ENCODE results near the gene BAG3. TPM values are rescaled to one million over a fixed set of nuclear protein-coding genes. Genes with fewer than 3 reads are reported as not detected.
"Not testable (repeated sequence)": the region's sequence is repeated elsewhere in the genome, so short reads cannot be mapped to it uniquely, and the experiment has no call there.

The BAG3 gene
- 24.6 and 25.5 TPM in 2 replicates for total RNA-seq

DNA sequence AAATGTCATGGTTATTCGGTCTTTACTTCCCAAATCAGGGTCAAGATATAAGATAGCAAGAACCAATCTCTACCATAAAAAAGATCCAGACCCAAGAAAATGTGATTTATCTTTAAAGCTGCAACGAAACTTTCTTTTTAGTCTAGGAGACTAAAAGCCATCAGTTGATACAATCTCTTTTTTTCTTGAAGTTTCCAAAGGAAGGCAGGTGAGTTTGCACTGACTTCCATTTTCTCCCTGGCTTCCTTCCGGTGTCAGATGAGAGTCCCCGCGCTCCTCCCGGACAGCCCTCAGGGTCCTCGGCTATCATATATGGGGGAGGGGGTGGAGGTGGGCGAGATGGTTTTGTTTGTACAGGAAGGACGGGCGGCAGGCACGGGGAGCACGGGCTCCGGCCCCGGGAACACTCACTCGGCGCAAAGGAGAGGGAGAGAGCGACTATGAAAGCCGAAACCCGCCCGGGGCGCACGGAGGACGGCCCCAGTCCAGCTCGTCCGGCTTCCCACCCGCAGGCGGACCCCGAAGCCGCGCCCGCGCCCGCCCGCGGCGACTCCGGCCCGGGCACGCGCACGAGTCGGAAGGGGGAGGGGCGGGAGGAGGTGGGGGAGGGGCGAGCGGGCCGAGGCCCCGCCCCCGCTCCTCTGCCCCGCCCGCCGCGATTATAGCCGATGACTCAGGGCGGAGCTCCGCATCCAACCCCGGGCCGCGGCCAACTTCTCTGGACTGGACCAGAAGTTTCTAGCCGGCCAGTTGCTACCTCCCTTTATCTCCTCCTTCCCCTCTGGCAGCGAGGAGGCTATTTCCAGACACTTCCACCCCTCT lies at the start of gene BAG3:
BAG3 (plus strand) TSS at position 689 of the 822 bp plus-strand sequence. CDS start 296 bp downstream, outside the sequence.
- intact Hi-C loops (cut with micrococcal nuclease) = loop anchor here (1.0 to 2.0 kb wide), 6 partner anchors 344 to 896 kb away; partner anchors contain the start of genes CACUL1, DENND10, NANOS1 and SFXN4

DNA sequence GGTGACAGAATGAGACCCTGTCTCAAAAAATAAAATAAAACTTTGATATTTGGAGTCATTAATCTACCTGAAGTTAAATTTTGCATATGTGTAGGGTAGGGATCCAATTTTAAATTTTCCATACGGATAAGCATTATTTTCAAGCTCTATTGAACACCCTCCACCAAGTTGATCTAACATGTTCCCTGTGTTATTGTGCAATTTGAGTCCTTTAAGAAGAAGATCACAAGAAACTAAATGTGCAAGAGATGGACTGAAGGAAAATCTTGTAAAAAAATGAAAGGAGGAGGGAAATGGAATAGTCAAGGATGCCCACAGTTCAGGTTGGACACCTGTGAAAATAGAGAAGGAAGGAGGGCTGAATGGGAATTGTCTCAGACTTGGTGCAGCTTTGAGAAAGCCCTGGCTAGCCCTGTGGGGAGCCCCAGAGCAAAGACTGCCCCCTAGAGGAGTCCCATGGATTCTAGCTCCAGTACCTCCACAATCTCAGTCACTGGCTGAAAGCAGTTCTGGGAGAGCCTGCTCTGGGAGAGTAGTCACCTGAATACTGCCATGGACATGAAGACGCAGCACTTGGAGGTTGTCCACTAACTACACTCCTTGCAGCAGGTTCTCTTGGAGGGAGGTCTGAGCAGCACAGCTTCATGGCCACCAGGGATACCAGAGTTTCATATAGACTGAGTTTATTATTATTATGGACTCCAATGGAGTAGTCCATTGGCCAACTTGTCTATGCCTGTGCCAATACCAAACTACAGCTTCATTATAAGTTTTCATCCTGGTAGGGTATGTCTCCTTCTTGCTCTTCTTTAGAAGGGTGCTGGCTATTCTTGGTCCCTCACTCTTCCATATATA lies 48.7 kb upstream of the BAG3 start:
- intact Hi-C loops (cut with micrococcal nuclease) = loop anchor here (2.0 kb wide), 1 partner anchor 404 kb away; no protein-coding TSS in a partner anchor

DNA sequence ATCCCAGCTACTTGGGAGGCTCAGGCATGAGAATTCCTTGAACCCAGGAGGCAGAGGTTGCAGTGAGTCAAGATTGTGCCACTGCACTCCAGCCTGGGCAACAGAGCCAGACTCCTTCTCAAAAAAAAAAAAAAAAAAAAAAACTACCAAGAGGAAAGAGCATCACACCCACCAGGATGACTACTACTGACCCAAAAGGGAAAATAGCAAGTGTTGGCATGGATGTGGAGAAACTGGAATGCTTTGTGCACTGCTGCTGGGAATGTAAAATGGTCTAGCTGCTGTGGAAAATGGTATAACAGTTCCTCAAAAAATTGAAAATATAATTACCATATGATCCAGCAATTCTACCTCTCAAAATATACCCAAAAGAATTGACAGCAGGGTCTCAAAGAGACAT lies 46.7 kb upstream of the BAG3 start:
- intact Hi-C loops (cut with micrococcal nuclease) = no loop called here

DNA sequence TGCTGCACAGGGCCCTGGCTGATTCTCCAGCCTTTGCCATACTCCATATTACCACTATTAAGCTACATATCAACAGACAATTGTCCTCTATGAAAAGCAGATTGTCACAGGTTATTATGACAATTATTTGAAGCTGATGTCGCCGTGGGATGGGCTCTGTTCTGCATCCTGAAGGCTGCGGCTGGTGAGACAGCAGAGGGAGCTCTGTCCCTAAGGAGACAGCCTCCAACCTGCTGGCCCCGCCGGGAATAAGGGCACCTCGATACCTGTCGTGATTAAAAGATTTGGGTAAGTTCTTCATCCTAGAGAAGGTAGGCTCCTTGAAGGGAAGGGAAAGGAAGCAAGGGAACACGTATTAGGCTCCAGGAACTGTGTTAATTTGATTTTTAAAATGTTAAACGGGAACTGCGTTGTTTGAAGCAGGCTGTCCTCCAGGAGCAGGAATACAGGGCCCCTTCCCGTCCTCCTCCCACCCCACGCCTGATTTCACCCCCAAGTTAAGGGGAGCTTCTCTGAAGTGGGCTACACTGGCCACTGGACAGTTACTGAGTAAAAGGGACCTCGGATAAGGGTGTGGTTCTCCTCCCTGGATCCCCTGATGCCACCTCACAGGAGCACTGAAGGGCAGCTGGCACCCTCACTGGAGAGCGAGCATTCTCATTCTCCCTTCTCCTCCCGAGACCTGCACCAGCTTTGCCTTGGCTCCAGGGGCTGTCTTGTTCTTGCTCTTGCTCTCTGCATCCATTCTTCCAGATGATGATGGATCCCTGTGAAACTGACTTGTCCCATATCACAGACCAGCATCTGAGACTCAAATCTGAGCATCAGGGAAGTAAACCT lies 42.6 kb upstream of the BAG3 start:
- intact Hi-C loops (cut with micrococcal nuclease) = loop anchor here (1.0 kb wide), 1 partner anchor 251 kb away; no protein-coding TSS in a partner anchor

DNA sequence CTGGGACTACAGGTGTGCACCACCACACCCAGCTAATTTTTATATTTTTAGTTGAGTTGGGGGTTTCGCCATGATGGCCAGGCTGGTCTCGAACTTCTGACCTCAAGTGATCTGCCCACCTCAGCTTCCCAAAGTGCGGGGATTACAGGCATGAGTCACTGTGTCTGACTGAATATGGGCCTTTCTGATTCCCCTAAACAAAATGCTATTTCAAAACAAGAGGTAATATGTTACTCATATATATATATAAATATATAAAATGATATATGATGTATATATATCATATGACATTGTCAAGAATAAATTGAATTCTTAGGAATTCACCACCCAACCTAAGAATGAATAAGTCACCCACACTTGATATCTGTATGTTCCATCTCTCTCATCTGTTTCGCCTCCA lies 41.7 kb upstream of the BAG3 start:
- intact Hi-C loops (cut with micrococcal nuclease) = no loop called here

DNA sequence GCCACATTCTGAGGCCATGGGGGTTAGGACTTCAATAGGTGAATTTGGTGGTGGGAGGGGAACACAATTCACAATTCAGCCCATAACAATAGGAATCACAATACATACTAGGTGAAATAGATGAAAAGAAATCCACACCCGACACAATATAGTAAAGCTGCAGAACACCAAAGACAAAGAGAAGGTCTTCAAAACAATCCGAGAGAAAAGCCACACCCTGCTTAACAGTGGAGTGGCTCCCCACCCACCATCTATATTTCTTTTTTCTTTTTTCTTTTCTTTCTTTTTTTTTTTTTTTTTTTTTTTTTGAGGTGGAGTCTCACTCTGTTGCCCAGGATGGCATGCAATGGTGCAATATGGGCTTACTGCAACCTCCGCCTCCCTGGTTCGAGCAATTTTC lies 39.7 kb upstream of the BAG3 start:
- intact Hi-C loops (cut with micrococcal nuclease) = no loop called here

DNA sequence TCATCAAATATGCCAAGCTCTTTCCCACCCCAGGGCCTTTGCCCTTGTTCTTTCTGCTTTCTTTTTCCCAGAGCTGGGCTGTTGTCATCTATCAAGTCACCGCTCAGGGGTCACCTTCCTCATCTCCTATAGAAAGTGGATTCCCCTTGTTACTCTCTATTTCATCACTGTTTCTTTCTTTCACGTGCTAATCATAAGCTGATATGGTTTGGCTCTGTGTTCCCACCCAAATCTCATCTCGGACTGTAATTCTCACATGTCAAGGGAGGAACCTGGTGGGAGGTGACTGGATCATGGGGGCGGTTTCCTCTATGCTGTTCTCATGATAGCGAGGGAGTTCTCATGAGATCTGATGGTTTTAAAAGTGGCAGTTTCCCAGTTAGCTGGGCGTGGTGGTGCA lies 37.4 kb upstream of the BAG3 start:
- intact Hi-C loops (cut with micrococcal nuclease) = no loop called here

DNA sequence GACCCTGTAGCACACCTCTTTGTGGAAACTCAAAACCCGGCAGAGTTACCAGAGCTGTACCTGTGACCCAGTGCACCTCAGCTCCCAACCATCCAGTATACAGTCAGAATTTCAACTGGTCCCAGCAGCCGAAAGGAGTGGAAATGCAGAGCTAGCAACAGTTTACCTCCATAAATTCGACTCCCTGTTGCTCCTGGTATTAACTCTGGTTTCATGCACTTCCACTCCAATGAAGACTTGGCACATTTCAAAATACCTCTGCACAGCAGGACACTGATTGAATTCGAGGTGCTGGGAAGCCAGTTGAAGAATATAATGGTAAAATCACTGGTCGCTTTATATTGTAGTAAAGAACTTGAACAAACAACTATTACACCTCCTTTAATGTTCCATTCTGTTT lies 36.5 kb upstream of the BAG3 start:
- intact Hi-C loops (cut with micrococcal nuclease) = no loop called here

DNA sequence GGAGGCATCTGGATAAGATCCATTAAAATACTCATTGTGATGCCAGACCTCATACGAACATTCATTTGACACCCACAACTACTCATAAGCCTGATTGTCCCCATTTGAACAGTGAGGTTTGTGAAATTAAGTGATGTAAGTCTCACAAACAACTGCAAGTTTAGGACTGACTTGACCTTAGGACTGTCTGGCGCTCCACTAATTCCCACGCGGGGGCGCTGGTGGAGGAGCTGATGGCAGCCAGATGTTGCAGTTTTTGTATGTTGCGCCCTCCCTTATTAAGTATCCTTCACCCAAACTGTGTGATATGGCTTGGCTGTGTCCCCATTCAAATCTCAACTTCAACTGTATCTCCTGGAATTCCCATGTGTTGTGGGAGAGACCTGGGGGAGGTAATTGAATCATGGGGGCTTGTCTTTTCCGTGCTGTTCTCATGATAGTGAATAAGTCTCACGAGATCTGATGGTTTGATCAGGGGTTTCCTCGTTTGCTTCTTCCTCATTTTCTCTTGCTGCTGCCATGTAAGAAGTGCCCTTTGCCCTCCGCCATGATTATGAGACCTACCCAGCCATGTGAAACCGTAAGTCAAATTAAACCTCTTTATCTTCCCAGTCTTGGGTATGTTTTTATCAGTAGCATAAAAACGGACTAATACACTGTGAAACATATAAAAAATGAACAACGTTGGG lies 34.2 kb upstream of the BAG3 start:
- intact Hi-C loops (cut with micrococcal nuclease) = no loop called here

DNA sequence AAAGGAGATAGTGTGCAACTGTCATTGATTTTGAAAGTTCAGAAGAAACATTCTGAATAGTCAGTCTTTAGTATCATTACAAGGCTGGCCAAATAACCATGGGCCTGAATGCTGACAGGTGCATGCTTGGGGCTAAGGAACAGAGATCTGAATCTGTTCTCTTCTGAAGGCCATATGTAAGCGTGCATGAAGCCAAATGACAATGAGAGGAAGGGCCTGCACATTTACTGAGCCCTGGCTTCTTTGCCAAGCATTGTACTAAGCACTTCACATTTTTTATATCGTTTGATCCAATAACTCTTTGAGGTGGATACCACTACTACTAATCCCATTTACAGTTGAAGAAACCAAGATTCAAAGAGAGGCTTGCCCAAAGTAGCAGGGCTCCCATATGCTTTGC lies 32.0 kb upstream of the BAG3 start:
- intact Hi-C loops (cut with micrococcal nuclease) = no loop called here

DNA sequence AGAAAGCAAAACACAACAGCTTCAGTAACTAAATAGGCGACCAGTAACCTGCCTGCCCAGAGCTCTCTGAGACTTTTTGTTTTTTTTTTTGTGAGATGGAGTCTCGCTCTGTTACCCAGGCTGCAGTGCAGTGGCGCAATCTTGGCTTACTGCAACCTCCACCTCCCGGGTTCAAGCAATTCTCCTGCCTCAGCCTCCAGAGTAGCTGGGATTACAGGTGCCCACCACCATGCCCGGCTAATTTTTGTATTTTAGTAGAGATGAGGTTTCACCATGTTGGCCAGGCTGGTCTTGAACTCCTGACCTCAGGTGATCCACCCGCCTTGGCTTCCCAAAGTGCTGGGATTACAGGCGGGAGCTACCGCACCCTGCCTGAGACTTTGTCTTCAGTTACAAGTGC lies 31.4 kb upstream of the BAG3 start:
- intact Hi-C loops (cut with micrococcal nuclease) = not testable (repeated sequence)

DNA sequence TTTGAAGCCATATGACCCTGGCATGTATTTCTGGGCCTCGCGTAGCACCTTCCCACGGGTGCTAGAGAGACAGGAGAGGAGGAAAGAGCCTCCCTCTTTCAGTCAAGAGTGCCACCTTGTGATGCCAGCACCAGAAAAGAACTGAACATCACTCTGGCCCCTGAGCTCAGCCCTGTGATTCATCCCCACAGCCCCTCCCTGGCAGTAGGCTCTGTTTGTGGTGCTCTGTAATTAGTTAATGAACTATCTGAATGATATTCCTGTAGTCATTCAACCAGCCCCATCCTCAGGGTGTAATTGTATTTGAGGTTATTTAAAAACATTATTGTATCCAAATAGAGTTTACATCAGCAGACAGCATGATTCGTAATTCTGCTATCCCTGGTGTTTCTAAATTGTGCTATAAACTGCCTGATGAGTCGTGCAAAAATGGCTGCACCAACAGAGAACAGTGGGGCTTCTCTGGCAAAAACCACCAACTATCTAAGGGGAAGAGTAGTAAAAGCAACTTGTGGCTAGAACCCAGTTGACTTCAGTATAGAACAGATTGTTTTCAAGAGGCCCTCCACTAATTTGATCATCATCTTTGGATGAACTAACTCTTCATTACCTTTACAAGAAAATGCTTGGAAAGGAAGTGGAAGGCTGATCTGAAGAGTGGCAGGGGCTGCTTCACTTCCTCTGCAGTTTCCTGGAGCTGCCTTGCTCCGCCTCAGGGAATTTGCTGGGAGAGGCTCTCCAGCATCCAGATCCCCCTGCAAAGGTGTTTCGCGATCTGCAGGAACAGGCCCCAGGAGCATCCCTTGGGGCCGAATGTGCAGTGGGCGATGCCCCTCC lies 30.7 kb upstream of the BAG3 start:
- intact Hi-C loops (cut with micrococcal nuclease) = no loop called here

DNA sequence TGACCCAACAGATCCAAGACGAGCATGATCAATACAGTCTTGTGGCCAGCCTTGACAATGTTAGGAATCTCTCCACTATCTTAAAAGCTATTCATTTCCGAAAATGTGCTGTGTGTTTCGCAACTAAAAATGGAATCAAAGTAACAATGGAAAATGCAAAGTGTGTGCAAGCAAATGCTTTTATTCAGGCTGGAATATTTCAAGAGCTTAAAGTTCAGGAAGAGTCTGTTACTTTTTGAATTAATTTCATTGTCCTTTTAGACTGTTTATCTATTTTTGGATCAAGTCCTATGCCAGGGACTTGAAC lies 30.1 kb upstream of the BAG3 start:
- intact Hi-C loops (cut with micrococcal nuclease) = no loop called here

DNA sequence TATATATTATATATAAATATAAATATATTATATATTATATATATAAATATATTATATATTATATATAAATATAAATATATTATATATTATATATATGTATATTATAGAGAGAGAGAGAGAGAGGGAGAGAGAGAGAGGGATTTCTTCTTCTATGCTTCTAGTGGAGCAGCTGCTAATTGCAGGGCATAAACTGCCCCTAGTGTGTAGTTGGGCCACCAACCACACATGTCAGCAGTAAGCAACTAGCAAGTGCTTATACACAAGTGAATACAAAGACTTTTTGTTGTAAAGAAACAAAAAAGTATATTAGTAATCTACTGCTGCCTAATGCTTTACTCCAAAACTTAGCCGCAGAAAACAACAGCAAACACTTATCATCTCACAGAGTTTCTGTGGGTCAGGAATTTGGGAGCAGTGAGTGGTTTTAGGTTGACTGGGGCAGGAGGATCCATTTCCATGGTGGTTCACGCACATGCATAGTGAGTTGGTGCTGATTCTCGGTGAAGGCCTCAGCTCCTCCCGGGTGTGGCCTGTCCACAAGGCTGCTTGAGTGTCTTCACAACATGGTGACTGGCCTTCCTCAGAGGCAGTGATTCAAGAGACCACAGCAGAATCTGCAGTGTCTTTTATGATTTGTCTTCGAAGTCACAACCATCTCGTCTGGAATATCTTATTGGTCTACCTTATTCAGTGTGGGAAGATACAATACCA lies 25.5 kb upstream of the BAG3 start:
- intact Hi-C loops (cut with micrococcal nuclease) = no loop called here

DNA sequence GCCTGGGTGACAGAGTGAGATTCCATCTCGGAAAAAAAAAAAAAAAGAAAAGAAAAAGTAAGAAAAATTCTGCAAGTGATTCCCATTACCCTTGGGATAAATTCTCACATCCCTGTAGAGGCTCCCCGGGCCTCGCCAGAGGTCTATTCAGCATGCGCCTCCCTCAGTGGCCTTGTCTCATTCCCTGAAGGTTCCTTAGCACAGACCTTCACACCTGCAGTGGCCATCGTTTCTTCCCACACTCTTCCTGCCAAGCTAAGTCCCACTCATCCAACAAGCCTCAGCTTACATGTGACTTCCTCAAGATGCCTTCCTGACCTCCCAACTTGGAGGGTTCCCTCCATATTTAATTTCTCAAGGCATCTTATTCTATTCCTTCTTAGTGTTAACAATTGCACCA lies 20.9 kb upstream of the BAG3 start:
- intact Hi-C loops (cut with micrococcal nuclease) = no loop called here

DNA sequence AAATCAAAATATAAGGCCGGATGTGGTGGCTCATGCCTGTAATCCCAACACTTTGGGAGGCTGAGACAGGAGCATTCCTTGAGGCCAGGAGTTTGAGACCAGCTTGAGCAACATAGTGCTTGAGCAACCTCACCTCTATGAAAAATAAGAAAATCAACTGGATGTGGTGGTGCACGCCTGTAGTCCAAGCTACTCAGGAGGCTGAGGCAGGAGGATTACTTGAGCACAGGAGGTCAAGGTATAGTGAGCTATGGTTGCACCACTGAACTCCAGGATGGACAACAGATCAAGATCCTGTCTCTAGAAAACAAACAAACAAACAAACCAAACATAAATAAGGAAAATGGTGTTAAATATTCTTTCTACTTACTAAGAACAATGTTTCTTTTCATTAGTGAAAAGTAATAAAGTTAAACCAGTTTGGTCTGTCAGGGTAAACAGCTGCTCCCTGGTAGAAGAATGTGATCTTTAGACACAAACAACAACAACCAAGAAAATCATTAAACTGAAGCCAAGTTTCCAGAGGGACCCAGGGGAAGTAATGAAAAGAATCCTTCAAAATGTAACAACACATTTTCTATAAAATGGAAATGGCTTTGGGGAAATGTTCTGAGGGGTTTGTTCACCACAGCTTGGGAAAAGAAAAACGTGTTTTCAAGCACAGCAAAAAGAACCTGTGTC lies 17.5 kb upstream of the BAG3 start:
- intact Hi-C loops (cut with micrococcal nuclease) = no loop called here

DNA sequence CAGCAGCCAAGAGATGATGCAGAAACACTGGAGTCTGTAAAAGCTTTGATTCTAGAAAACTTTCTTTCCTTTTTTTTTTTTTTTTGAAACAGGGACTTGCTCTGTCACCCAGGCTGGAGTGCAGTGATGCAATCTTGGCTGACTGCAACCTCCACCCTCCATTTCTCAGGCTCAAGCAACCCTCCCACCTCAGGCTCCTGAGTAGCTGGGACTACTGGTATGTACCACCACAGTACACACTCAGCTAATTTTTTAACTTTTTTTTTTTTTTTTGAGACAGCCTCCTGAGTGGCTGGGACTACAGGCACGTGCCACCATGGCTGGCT lies 17.0 kb upstream of the BAG3 start:
- intact Hi-C loops (cut with micrococcal nuclease) = no loop called here

DNA sequence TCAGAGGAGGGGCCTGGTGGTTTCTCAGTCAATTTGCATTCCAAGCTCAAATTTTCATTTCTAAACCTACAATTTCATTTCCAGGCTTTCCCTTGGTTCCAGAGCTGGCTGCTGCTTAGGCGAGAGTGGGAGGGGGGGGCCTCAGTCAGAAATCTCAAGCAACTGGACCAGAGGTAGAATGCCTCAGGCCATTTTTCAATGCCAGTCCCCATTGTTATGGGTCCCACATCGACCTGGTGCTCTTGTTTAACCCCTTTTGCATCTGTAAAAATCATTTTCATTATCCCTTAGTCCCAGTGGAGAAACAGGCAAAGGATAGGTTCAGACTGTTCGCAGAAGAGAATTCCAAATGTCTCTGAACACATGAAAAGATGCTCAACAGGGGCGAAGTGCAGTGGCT lies 13.5 kb upstream of the BAG3 start:
- intact Hi-C loops (cut with micrococcal nuclease) = no loop called here

DNA sequence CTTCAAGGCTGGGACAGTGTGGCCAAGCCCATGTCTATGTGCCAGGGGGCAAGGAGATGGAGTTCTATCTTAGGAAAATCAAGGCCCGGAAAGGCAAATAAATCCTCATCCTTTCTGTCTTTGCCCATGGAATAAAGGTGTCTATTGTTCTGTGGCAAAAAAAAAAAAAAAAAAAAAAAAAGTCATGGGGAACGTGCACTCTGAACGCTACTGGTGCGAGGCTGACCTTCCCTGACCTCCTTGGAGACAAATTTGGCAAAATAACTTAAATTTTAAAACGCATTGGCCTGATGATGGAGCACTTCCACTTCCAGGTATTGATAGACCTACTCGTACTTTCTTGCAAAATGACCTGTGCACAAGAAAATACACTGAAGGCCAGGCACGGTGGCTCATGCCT lies 12.2 kb upstream of the BAG3 start:
- intact Hi-C loops (cut with micrococcal nuclease) = no loop called here
